A549 treated with DMSO at 1 μM for 4 hours (cell line): ENCODE results near the gene KRTAP13-1. TPM values are rescaled to one million over a fixed set of nuclear protein-coding genes. Genes with fewer than 3 reads are reported as not detected.

ENCODE experiments used
- total RNA-seq: library from RNA; stranded (reverse); fragments of 200-300 nt; extraction: Qiagen RNA extraction; gene quantifications from 5 replicates; pipeline ENCODE4 v1.2.3, GENCODE V29; 2022; ENCODE audit warnings: low read depth

The KRTAP13-1 gene, protein sequence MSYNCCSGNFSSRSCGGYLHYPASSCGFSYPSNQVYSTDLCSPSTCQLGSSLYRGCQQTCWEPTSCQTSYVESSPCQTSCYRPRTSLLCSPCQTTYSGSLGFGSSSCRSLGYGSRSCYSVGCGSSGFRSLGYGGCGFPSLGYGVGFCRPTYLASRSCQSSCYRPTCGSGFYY
- not detected in 5 replicates for total RNA-seq

DNA sequence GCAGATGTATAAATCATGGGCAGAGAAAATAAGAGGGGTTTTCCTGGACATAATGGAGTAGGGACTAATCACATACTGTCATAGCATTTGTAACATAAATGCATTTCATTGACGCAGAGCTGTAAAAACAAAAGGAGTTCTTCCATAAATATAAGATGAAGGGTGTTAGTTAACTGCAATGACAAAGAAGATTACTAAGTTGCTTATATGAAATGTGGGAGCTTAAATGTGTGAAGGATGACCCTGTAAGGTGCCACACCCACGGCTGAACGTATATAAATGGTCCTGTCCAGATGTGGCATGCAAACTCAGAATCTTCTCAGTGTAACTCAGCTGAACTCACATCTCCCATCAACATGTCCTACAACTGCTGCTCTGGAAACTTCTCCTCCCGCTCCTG lies at the start of gene KRTAP13-1:
Gene KRTAP13-1 (plus strand): TSS at position 301 of the 400 bp plus-strand sequence. CDS start 56 bp downstream, at position 357.

DNA sequence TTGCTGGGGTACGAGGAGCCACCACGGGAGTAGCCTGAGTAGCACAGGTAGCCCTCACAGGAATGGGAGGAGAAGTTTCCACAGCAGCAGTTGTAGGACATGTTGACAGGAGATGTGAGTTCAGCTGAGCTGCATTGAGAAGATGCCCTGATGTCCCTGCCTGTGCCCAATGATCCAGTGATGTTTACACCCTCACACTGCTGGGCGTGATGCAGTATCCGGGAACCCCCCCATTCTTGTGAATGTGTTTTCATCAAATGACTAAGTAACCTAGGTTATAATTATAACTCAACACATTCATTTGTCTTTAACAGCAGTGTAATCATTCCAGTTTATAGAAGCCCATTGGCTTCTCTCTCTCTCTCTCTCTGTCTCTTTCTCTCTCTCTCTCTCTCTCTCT lies 47.3 kb upstream of the KRTAP13-1 start, which contains the start of gene KRTAP23-1:
Gene KRTAP23-1 (minus strand): TSS at position 101 of the 400 bp plus-strand sequence. CDS start 0 bp downstream, at position 101.

DNA sequence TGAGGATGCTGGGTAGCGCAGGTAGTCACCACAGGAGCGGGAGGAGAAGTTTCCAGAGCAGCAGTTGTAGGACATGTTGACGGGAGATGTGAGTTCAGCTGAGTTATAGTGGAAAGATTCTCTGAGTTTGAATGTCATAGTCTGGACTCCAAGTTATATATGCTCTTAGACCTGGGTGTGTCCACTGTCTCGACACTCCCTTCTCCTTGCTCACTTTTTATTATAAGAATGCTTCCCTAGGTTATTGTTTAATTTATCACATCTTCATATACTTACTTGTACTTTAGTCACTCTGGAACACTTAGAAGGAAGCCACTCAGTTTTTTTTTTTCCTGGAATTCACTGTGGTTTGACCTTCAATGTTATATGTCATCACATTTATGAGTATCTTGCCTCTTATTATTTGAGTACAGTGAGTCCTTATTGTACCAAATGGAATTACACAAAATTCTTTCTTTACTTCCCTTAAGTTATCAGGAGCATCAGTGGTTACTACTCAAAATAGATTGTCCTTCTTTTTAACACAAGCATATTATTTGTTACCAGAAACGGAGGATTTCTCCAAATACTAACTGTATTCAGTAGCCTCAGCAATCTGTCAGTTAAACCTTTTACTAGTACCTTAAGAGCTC lies 23.6 kb upstream of the KRTAP13-1 start, which contains the start of gene KRTAP13-2:
Gene KRTAP13-2 (minus strand): TSS at position 133 of the 632 bp plus-strand sequence. CDS start 58 bp downstream, at position 75.

DNA sequence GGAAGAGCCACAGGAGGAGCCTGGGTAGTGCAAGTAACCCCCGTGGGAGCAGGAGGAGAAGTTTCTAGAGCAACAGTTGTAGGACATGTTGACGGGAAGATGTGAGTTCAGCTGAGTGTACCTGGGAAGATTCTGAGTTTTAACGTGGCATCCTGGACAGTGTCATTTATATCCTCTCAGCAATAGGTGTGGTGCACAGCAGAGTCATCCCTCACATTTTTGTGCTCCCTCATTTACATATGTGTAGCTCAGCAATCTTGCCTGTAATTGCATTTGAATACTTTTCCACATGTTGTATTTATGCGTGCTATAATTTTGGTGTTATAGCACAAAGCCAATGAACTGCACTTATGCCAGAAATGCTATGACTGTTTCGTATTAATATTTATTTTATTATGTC lies 30.0 kb downstream of the KRTAP13-1 start, which contains the start of gene KRTAP13-3:
Gene KRTAP13-3 (minus strand): TSS at position 101 of the 400 bp plus-strand sequence. CDS start 14 bp downstream, at position 87.

DNA sequence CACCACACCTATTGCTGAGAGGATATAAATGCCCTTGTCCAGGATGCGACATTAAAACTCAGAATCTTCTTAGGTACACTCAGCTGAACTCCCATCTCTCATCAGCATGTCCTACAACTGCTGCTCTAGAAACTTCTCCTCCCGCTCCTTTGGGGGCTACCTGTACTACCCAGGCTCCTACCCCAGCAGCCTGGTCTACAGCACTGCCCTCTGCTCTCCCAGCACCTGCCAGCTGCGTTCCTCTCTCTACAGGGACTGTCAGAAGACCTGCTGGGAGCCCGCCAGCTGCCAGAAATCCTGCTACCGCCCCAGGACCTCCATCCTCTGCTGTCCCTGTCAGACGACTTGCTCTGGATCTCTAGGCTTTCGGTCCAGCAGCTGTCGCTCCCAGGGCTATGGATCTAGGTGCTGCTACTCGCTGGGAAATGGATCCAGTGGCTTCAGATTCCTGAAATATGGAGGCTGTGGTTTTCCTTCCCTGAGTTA lies 34.4 kb downstream of the KRTAP13-1 start, which contains the start of gene KRTAP13-4:
Gene KRTAP13-4 (plus strand): TSS at position 51 of the 486 bp plus-strand sequence. CDS start 56 bp downstream, at position 107.

DNA sequence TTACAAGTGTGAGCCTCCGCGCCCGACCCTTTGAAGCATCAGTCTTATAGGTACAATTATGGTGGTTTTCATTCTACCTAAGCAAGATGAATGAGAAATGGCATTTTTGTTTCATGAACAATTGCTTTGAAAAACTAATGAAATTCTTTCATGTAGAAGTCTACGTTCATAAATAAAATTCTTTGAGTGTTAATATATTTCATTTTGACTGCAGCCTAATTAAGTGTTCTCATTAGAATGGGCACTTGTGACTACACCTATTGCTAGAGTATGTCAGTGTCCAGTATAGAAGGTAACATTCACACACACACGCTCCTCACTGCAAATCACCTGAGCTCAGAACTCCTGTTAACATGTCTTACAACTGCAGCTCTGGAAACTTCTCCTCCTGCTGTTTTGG lies 44.1 kb downstream of the KRTAP13-1 start, which contains the start of gene KRTAP15-1:
Gene KRTAP15-1 (plus strand): TSS at position 301 of the 400 bp plus-strand sequence. CDS start 53 bp downstream, at position 354.

Other genes with a start within 250 kb of the KRTAP13-1 start
- gene CLDN17, start 229.2 kb upstream of the KRTAP13-1 start, total RNA-seq: not detected in 5 replicates
- not detected in 5 replicates for gene CLDN8, start 179.9 kb upstream of the KRTAP13-1 start, total RNA-seq
- not detected in 5 replicates for gene KRTAP24-1, start 113.1 kb upstream of the KRTAP13-1 start, total RNA-seq
- gene KRTAP25-1, start 106.5 kb upstream of the KRTAP13-1 start, total RNA-seq: not detected in 5 replicates
- not detected in 5 replicates for gene KRTAP26-1, start 75.7 kb upstream of the KRTAP13-1 start, total RNA-seq
- not detected in 5 replicates for gene KRTAP27-1, start 58.3 kb upstream of the KRTAP13-1 start, total RNA-seq
- not detected in 5 replicates for gene KRTAP23-1, start 47.4 kb upstream of the KRTAP13-1 start, total RNA-seq
- gene KRTAP13-2, start 23.8 kb upstream of the KRTAP13-1 start, total RNA-seq: not detected in 5 replicates
- not detected in 5 replicates for gene KRTAP13-3, start 29.9 kb downstream of the KRTAP13-1 start, total RNA-seq
- gene KRTAP13-4, start 34.2 kb downstream of the KRTAP13-1 start, total RNA-seq: not detected in 5 replicates
- gene KRTAP15-1, start 44.2 kb downstream of the KRTAP13-1 start, total RNA-seq: not detected in 5 replicates
- gene KRTAP19-1, start 84.3 kb downstream of the KRTAP13-1 start, total RNA-seq: not detected in 5 replicates
- not detected in 5 replicates for gene KRTAP19-2, start 91.4 kb downstream of the KRTAP13-1 start, total RNA-seq
- gene KRTAP19-3, start 96.0 kb downstream of the KRTAP13-1 start, total RNA-seq: not detected in 5 replicates
- not detected in 5 replicates for gene KRTAP19-4, start 101.1 kb downstream of the KRTAP13-1 start, total RNA-seq
- gene KRTAP19-5, start 106.1 kb downstream of the KRTAP13-1 start, total RNA-seq: not detected in 5 replicates
- not detected in 5 replicates for gene KRTAP19-6, start 145.8 kb downstream of the KRTAP13-1 start, total RNA-seq
- not detected in 5 replicates for gene KRTAP19-7, start 165.3 kb downstream of the KRTAP13-1 start, total RNA-seq
- gene KRTAP22-2, start 194.4 kb downstream of the KRTAP13-1 start, total RNA-seq: not detected in 5 replicates
- gene KRTAP6-3, start 196.4 kb downstream of the KRTAP13-1 start, total RNA-seq: not detected in 5 replicates
- not detected in 5 replicates for gene KRTAP6-2, start 202.9 kb downstream of the KRTAP13-1 start, total RNA-seq
- not detected in 5 replicates for gene KRTAP22-1, start 205.1 kb downstream of the KRTAP13-1 start, total RNA-seq
- gene KRTAP6-1, start 217.9 kb downstream of the KRTAP13-1 start, total RNA-seq: not detected in 5 replicates
- not detected in 5 replicates for gene KRTAP20-1, start 220.4 kb downstream of the KRTAP13-1 start, total RNA-seq
- gene KRTAP20-4, start 224.6 kb downstream of the KRTAP13-1 start, total RNA-seq: not detected in 5 replicates
- gene KRTAP20-2, start 239.2 kb downstream of the KRTAP13-1 start, total RNA-seq: not detected in 5 replicates
- gene KRTAP20-3, start 246.8 kb downstream of the KRTAP13-1 start, total RNA-seq: not detected in 5 replicates